Uterus (tissue), 2 donors: Measurements from ENCODE around the gene CFAP73.

Experiments
- CTCF ChIP-seq, 4 experiments: fragments of 200-600 bp in 2 of 4; fragments of 450-650 bp in 2 of 4; sonication (generic) in 2 of 4; IDR thresholded peaks; one replicate each; pipeline ENCODE4 v1.5.1; 2016 to 2019; ENCODE audit warnings: antibody characterized with exemption in 4 of 4, mild to moderate bottlenecking in 2 of 4, moderate library complexity in 1 of 4
- POLR2A ChIP-seq, 2 donors: fragments of 450-650 bp; IDR thresholded peaks; one replicate each; pipeline ENCODE4 v1.6.1; 2016; ENCODE audit warnings: antibody characterized with exemption in 2 of 2, mild to moderate bottlenecking in 1 of 2, moderate library complexity in 1 of 2

GRCh38 chr12:113172185-113172584 is 22.7 kb downstream of the CFAP73 start:
- no peak for TF ChIP-seq CTCF (IDR thresholded peaks at IDR 0.05)
- no peak for TF ChIP-seq POLR2A (IDR thresholded peaks at IDR 0.05)
